ENCODE data around the gene ANTXR1. TPM values are rescaled to one million over a fixed set of nuclear protein-coding genes. Genes with fewer than 3 reads are reported as not detected.

ANTXR1 gene
- total and polyA plus RNA-seq, 2 experiments from 2014 or later, result 24.0 to 36.0 TPM

DNA sequence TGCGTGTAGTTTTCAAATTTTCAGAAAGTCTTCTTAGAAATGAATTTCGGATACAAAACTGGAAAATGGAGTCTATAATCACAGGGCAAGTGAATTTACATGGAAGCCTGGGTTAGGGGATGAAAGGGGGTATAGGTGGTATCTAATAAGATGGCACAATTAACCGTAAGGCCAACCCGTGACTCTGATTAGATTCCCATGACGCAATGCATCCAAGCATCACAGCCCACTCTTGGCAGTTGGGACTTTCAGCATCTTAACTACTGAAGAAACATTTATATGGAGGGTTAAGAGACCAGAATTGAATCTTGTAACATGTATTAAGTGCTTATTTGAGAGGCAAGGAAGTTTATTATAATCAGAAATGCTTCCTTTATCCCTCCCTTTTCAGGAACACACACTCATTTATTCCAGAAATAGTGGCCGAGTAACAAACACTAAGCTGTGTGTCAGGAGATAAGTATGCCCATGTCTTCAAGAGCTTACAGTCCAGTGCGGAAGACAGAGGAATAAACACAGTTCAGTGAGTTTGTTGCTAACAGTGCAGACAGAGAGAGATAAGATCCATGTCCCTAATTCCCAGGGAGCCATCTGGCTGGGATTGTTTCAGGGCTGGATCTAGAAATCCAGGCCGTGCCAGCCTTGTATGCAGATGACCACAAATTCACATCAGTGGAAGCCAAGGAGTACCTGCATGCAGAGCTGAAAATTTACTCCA, 151.2 kb downstream of the ANTXR1 start:
- no peaks in the 10 kb centered on the region for H3K9me3 ChIP-seq (ENCODE audit: low read depth)
- TF ChIP-seq, protein P1, sequence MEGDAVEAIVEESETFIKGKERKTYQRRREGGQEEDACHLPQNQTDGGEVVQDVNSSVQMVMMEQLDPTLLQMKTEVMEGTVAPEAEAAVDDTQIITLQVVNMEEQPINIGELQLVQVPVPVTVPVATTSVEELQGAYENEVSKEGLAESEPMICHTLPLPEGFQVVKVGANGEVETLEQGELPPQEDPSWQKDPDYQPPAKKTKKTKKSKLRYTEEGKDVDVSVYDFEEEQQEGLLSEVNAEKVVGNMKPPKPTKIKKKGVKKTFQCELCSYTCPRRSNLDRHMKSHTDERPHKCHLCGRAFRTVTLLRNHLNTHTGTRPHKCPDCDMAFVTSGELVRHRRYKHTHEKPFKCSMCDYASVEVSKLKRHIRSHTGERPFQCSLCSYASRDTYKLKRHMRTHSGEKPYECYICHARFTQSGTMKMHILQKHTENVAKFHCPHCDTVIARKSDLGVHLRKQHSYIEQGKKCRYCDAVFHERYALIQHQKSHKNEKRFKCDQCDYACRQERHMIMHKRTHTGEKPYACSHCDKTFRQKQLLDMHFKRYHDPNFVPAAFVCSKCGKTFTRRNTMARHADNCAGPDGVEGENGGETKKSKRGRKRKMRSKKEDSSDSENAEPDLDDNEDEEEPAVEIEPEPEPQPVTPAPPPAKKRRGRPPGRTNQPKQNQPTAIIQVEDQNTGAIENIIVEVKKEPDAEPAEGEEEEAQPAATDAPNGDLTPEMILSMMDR (IDR thresholded peaks at IDR 0.05; ENCODE audit: low read depth, low read length), result no peak
- no peaks in the 10 kb centered on the region for H3K36me3 ChIP-seq
- H3K4me3 ChIP-seq, result no peak overlapping the region
- H3K27ac ChIP-seq, result peak overlapping the region; percentile 80
- H3K27me3 ChIP-seq, result no peaks in the 10 kb centered on the region
- peaks cover 37% of the 10 kb centered on the region for H3K4me1 ChIP-seq (ENCODE audit: low read depth)
- peak; percentile 44 to 71 for DNase-seq (ENCODE audit: low read depth in 1 of 2, low spot score in 1 of 2)

DNA sequence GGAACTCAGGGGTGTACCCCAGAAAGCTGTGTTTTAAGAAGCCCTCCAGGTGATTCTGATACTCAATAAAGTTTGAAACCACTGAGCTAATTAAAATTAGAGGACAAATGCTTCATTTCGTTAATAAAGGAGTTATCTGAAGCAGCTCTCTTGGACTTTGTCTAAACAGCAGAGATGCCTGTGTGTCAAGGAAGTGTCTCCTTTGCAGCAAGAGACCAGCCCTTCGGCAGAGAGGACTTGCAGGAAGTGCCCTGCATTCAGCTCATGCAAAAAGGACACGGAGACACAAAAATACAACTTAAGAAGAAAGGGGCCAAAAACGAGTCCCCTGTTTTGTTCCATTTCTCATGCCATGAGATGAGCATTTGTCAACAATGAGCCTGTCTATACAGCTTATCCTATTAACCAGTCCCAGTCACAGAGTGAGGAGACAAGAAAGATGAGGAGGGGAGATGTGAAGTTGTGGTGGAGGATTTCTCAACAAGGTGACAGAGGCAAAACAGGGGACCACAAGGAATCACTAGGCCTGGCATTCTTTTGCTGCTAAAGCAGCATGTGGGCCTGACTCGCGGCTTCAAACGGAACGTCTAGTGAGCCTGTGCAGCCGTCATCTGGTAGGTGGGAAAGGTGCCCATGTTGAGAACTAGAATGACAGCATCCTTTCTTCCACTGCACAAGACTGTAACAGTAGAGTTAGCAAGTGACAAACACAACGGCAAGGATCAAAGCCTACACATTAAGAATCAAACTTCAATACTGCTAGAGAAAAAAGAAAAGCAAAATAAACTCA, 152.3 kb downstream of the ANTXR1 start:
- H3K27me3 ChIP-seq, result no peaks in the 10 kb centered on the region
- no peak overlapping the region for H3K4me3 ChIP-seq
- no peaks in the 10 kb centered on the region for H3K9me3 ChIP-seq (ENCODE audit: low read depth)
- H3K4me1 ChIP-seq (ENCODE audit: low read depth), result peaks cover 37% of the 10 kb centered on the region
- DNase-seq (ENCODE audit: low read depth in 1 of 2, low spot score in 1 of 2), result no peak
- H3K27ac ChIP-seq, result peak overlapping the region; percentile 80
- TF ChIP-seq, protein P1 (IDR thresholded peaks at IDR 0.05; ENCODE audit: low read depth, low read length), result no peak
- H3K36me3 ChIP-seq, result no peaks in the 10 kb centered on the region

DNA sequence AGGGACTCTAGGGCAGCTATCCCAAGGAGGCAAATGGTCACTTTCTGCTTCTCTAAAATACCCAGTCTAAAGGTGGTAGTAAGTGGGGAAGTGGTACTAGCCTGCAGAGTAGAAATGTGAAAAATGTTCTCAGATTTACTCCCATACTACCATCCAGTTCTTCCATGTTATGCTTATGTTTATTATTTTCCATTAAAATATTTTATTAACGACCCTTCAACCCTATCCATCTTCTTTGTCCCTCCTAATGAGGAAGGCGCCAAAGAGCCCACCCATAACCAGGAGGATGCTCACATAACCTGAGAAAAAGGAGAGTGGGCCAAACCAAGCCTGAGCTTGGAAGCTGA, 153.5 kb downstream of the ANTXR1 start:
- Histone ChIP-seq H3K27me3 (no peaks in the 10 kb centered on the region), H3K9me3 (ENCODE audit: low read depth) (no peaks in the 10 kb centered on the region), H3K4me3 (no peak overlapping the region), H3K36me3 (no peaks in the 10 kb centered on the region), H3K4me1 (ENCODE audit: low read depth) (peaks cover 36% of the 10 kb centered on the region), H3K27ac (no peak overlapping the region)
- TF ChIP-seq, protein P1 (IDR thresholded peaks at IDR 0.05; ENCODE audit: low read depth, low read length), result no peak
- no peak for DNase-seq (ENCODE audit: low read depth in 1 of 2, low spot score in 1 of 2)

GRCh38 chr2:69166812-69167468, 154.0 kb downstream of the ANTXR1 start:
- Histone ChIP-seq H3K4me1 (ENCODE audit: low read depth) (peaks cover 31% of the 10 kb centered on the region), H3K36me3 (no peaks in the 10 kb centered on the region), H3K27ac (no peak overlapping the region), H3K27me3 (no peaks in the 10 kb centered on the region), H3K4me3 (no peak overlapping the region), H3K9me3 (ENCODE audit: low read depth) (no peaks in the 10 kb centered on the region)
- no peak for DNase-seq (ENCODE audit: low read depth in 1 of 2, low spot score in 1 of 2)
- TF ChIP-seq, protein P1 (IDR thresholded peaks at IDR 0.05; ENCODE audit: low read depth, low read length), result no peak

DNA sequence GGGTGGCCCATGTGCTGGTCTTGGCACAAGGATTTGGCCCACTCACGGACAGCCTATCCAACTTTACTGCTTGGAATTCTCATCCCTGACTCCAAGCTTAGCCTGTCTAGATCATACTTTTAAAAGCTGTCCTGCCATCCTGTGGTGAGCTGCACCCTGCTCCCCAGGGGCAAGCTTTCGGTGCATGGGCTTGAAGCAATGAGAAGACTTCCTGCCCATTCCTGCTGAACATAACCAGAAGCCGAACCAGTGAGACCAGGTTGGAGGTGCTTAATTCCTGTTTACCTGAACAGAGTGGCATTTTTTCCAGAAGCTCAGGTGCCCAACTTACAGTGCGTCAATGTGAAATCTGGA, 154.5 kb downstream of the ANTXR1 start:
- H3K27ac ChIP-seq, result no peak overlapping the region
- no peaks in the 10 kb centered on the region for H3K36me3 ChIP-seq
- DNase-seq (ENCODE audit: low read depth in 1 of 2, low spot score in 1 of 2), result no peak
- no peak overlapping the region for H3K4me3 ChIP-seq
- H3K27me3 ChIP-seq, result no peaks in the 10 kb centered on the region
- TF ChIP-seq, protein P1 (IDR thresholded peaks at IDR 0.05; ENCODE audit: low read depth, low read length), result no peak
- peaks cover 28% of the 10 kb centered on the region for H3K4me1 ChIP-seq (ENCODE audit: low read depth)
- no peaks in the 10 kb centered on the region for H3K9me3 ChIP-seq (ENCODE audit: low read depth)
